Measurements from ENCODE around the gene MAN2A1. TPM values are rescaled to one million over a fixed set of nuclear protein-coding genes. Genes with fewer than 3 reads are reported as not detected.

Gene MAN2A1
- total RNA-seq, 1 donor from 2014 or later = 9.2 TPM

DNA sequence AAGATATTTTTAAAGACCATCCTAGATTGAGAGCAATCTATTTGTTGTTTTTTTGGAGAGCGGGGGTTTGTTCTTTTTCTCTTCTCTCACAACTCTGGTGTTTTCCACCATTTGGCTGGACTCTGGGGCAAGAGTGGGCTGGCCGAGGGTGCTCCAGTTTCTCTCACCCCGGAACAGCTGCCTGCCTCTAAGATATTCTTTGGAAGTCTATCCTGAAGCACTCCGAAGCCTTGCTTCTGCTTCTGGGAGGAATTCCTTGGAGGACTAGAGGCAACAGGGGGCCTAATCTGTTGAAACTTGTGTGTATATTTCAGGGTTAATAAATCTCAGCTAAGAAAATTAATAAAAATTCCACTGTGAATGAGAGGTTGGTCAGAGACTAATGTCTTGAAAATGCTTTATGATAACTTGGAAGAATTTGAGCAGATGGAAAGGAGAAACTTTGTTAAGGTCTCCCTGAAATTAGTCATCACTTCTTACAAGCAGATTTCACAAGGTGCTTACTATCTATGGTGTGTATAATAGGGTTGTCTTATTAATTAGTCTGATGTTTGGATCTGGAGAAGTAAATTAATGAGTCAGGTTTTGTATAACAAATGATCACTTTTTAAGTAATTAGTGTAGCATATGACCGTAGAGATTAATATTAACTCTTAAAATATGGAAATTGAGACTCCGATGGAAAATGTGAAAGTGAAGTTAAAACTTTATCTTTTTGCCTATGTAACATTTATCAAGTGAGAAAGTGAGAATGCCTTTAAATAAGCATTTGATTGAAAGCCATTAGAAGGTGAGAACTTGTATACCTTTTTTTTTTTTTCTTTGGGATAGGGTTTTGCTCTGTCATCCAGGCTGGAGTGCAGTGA is 4.0 kb downstream of the MAN2A1 start:
- H3K27ac ChIP-seq (replicated peaks) = no peak overlapping the region
- peaks cover 59% of the 10 kb centered on the region for H3K4me1 ChIP-seq
- H3K4me3 ChIP-seq = peak overlapping the region; percentile 18
- DNase-seq = no peak
- peaks cover under 1% of the 10 kb centered on the region for H3K9me3 ChIP-seq (replicated peaks)
- H3K36me3 ChIP-seq = no peaks in the 10 kb centered on the region
- intact Hi-C loops (cut with micrococcal nuclease) = no loop called here
- TF ChIP-seq, protein P1, sequence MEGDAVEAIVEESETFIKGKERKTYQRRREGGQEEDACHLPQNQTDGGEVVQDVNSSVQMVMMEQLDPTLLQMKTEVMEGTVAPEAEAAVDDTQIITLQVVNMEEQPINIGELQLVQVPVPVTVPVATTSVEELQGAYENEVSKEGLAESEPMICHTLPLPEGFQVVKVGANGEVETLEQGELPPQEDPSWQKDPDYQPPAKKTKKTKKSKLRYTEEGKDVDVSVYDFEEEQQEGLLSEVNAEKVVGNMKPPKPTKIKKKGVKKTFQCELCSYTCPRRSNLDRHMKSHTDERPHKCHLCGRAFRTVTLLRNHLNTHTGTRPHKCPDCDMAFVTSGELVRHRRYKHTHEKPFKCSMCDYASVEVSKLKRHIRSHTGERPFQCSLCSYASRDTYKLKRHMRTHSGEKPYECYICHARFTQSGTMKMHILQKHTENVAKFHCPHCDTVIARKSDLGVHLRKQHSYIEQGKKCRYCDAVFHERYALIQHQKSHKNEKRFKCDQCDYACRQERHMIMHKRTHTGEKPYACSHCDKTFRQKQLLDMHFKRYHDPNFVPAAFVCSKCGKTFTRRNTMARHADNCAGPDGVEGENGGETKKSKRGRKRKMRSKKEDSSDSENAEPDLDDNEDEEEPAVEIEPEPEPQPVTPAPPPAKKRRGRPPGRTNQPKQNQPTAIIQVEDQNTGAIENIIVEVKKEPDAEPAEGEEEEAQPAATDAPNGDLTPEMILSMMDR (IDR thresholded peaks at IDR 0.05; ENCODE audit: borderline replicate concordance) = no peak
- H3K27me3 ChIP-seq (ENCODE audit: low read depth) = no peaks in the 10 kb centered on the region

DNA sequence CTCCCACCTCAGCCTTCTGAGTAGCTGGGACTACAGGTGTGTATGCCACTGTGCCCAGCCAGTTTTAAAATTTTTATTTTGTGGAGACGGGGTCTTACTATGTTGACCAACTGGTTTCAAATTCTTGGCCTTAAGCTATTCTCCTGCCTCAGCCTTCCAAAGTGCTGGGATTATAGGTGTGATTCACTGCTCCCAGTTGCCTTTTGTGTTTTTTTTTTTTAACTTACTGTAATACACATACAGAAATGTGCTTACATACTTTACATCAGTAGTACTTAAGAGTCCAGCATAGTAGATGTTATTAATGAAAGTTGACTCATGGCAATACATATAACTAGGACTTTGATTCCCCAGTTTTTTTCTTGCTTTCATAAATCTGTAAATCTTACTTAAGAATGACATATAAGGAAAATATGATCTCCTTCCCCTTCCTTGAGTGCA is 4.7 kb downstream of the MAN2A1 start:
- H3K27me3 ChIP-seq (ENCODE audit: low read depth) = no peaks in the 10 kb centered on the region
- TF ChIP-seq, protein P1 (IDR thresholded peaks at IDR 0.05; ENCODE audit: borderline replicate concordance) = no peak
- H3K36me3 ChIP-seq = no peaks in the 10 kb centered on the region
- no peak overlapping the region for H3K4me3 ChIP-seq
- peak overlapping the region; percentile 27 for H3K27ac ChIP-seq (replicated peaks)
- DNase-seq = no peak
- H3K4me1 ChIP-seq = peaks cover 55% of the 10 kb centered on the region
- intact Hi-C loops (cut with micrococcal nuclease) = no loop called here
- no peaks in the 10 kb centered on the region for H3K9me3 ChIP-seq (replicated peaks)

DNA sequence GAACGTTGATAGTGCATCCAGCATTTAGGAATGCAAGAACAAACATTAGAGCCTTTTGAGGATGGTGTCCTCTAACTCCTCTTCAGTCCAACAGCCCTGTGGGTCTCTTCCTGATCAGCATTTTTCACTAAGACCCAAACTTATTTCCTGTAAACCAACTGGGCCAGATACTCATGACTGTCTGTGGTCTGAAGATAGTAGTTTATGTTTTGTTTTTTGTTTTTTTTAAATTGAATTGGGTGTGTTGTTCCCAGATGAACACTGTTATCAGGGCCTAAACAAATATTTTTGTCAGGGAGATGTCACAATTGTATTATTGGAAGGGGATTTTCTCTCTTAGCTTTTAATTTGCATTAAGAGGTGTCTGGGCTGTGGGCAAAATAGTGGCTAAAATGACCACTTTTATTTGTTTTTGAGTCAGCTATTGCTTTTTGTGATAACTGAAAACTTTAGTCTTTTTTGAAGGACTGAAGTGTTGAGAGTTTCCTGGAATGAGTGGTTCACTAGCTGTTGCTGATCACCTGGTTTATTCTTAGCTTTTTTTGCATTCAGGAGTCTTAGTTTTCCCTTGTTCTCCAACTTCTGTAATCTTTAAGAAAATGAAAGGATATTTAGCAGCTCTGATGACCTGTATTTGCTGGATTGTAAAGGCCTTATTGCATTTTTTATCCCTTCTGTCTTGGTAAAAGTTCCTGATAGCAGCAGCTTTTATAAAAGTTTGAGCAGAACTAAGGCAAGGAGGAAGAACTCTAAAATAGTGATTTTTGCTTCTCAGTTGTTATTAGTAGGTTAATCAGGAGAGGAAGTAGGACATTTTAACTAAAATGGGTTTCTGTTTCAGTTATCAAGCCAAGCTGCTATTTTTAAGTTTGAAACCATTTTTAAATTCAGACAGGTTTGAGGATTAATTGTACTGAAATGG is 5.5 kb downstream of the MAN2A1 start:
- intact Hi-C loops (cut with micrococcal nuclease) = no loop called here
- H3K27me3 ChIP-seq (ENCODE audit: low read depth) = no peaks in the 10 kb centered on the region
- no peak for DNase-seq
- TF ChIP-seq, protein P1 (IDR thresholded peaks at IDR 0.05; ENCODE audit: borderline replicate concordance) = no peak
- no peaks in the 10 kb centered on the region for H3K36me3 ChIP-seq
- H3K27ac ChIP-seq (replicated peaks) = peak overlapping the region; percentile 27
- no peaks in the 10 kb centered on the region for H3K9me3 ChIP-seq (replicated peaks)
- H3K4me3 ChIP-seq = no peak overlapping the region
- peaks cover 47% of the 10 kb centered on the region for H3K4me1 ChIP-seq

DNA sequence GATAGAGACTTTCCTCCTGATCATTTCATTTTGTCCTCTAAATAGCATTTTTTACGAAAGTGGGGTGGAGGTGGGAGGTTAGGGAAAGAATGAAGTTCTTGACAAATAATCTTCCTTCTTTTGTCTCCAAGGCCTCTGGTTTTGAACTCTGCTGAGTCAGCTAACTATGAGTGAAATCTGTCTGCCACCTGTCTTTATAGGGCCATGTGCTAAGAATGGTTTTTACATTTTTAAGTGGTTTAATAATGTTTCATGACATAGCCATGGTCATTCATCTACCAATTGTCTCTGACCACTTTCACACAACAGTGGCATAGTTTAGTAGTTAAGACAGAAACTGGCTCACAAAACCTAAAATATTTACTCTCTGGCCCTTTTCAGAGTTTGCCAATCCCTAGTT is 7.6 kb downstream of the MAN2A1 start:
- H3K27me3 ChIP-seq (ENCODE audit: low read depth) = no peaks in the 10 kb centered on the region
- H3K4me3 ChIP-seq = no peak overlapping the region
- H3K9me3 ChIP-seq (replicated peaks) = no peaks in the 10 kb centered on the region
- H3K27ac ChIP-seq (replicated peaks) = no peak overlapping the region
- TF ChIP-seq, protein P1 (IDR thresholded peaks at IDR 0.05; ENCODE audit: borderline replicate concordance) = no peak
- no peak for DNase-seq
- peaks cover 29% of the 10 kb centered on the region for H3K4me1 ChIP-seq
- intact Hi-C loops (cut with micrococcal nuclease) = no loop called here
- no peaks in the 10 kb centered on the region for H3K36me3 ChIP-seq

DNA sequence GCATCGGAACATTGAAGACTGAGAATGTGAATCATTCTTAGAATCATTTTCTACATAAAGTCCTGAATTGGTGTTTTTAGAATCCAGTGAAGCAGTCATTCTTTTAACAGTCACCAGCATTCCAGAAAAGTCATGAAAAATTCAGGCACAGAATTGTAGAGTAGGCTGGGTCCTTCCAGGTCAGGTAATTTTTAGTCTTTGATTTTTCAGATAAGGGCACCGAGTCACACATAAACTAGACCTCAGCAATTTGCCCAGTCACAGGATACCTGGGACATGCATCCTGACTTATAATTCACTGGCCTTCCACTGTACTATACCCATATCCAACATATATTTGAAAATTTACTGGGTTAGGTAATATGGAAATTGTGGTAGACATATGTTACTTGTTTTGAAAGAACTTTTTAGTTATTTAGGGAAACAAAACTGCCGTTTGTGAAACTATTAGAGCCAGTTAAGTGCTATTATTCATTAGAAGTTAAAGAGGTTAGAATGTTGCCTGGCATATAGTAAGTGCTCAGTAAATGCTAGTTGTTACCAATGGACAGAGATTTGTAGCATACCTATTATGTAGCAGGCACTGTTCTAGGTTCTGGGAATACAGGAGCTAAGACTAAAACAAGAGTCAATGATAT is 10.9 kb downstream of the MAN2A1 start:
- intact Hi-C loops (cut with micrococcal nuclease) = no loop called here
- Histone ChIP-seq H3K4me1 (peaks cover 33% of the 10 kb centered on the region), H3K27me3 (ENCODE audit: low read depth) (no peaks in the 10 kb centered on the region), H3K4me3 (no peak overlapping the region), H3K27ac (replicated peaks) (no peak overlapping the region), H3K36me3 (no peaks in the 10 kb centered on the region), H3K9me3 (replicated peaks) (no peaks in the 10 kb centered on the region)
- no peak for DNase-seq
- TF ChIP-seq, protein P1 (IDR thresholded peaks at IDR 0.05; ENCODE audit: borderline replicate concordance) = no peak

All from left ventricle myocardium inferior (tissue), 1 donor.